SIG-M5 (cell line): Measurements from ENCODE around the gene FSD1.
"Not testable (repeated sequence)": the region's sequence is repeated elsewhere in the genome, so short reads cannot be mapped to it uniquely, and the experiment has no call there.

Experiments
- DNase-seq: peaks from one replicate; lab custom pipeline; 2025; lab: John Stamatoyannopoulos, UW

The FSD1 gene

GRCh38 chr19:4284974-4285373 lies 19.4 kb upstream of the FSD1 start:
- no peak for DNase-seq

DNA sequence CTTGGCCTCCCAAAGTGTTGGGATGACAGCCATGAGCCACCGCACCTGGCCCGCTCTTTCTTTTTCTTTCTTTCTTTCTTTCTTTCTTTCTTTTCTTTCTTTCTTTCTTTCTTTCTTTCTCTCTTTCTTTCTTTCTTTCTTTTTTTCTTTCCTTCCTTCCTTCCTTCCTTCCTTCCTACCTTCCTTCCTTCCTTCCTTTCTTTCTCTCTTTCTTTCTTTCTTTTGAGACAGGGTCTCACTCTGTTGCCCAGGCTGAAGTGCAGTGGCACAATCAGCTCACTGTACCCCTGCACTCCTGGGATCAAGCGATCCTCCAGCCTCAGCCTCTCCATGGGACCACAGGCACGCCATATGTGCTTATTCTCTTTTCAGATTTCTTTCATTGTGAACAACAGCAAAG lies 18.3 kb upstream of the FSD1 start:
- not testable (repeated sequence) for DNase-seq

DNA sequence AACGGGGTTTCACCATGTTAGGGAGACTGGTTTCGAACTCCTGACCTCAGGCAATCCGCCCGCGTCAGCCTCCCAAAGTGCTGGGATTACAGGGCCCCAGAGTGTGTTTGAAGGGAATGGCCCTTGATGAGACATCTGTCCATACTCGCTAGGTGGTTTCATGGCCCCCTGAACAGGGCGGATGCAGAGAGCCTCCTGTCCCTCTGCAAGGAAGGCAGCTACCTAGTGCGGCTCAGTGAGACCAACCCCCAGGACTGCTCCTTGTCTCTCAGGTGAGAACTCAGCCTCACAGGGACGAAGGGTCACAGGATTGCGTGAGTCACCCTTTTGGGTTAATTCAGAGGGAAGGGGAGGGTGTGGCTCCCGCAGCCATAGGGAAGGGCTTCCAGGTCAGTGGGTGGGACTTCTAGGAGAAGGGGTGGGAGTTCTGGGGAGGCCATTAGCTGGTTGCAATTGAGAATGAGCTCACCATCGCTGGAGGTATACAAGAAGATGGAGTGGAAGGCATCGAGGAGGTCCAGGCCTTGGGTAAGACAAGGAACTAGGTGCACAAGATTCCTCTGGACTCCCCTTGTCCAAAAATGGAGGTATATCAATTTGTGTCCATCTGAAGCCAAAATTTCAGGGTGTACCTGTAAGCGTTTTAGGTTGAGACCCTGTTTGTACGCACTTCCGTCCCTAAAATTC lies 16.2 kb upstream of the FSD1 start:
- DNase-seq, result no peak

- DNase-seq, result no peak
These were observed 13.1 kb upstream of the FSD1 start for GRCh38 chr19:4291184-4291732.

GRCh38 chr19:4292515-4292914 lies 11.9 kb upstream of the FSD1 start:
- DNase-seq, result no peak

DNA sequence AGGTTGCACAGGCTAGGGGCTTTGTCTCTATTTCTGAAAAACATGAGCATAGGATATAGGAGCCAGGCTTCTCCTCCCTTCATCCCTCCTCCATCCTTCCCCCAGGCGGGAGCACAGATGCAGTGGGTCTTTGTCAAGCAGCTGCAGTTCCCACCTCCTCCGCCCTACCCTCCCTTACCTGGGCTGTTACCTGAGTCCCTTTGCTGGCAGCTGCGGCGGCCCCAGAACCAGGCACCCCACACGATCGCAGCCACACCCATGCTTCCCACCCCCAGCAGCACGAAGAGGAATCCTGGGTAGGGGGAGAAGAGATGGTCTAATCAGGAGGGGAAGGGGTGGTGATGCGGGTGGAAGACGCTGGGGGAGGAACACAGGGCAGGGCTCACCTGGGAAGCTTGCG lies 10.0 kb upstream of the FSD1 start:
- DNase-seq, result no peak

GRCh38 chr19:4295972-4296771 lies 8.2 kb upstream of the FSD1 start:
- DNase-seq, result no peak

DNA sequence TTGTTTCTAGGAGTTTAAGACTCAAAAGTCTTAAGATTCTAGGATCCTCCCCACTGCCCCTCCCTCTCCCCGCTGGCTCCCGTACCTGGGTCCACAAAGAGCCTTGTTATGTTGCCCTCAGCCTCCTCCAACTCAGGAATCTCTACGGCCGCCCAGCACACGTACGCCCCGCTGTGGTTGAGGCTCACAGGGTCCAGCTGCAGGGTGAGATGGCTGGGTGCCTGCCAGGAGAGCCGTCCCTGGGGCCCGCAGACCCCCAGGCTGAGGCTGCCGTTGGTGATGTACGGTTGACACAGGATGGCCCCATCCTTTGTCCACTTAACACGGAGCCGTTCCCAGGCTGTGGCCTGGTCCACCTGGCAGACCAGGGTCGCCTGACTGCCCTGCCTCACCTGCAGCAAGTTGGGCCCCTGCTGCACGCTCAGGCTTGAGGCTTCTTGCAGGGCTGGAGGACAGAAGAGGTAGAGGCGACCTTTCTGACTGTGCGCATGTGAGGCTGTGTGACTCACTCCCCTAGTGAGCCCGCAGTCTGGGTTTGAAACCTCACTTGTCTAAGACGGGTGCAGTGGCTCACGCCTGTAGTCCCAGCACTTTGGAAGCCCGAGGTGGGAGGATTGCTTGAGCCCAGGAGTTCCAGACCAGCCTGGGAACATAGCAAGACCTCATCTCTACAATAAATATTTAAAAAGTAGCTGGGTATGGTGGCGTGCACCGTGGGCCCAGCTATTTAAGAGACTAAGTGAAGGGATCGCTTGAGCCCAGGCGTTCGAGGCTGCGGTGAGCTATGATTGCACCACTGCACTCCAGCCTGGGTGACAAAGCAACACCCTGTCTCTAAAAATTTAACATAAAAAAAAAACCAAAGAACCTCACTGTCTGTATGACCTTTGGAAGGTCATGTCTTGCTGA lies 6.2 kb upstream of the FSD1 start:
- no peak for DNase-seq

GRCh38 chr19:4298810-4299550 lies 5.4 kb upstream of the FSD1 start:
- no peak for DNase-seq

DNA sequence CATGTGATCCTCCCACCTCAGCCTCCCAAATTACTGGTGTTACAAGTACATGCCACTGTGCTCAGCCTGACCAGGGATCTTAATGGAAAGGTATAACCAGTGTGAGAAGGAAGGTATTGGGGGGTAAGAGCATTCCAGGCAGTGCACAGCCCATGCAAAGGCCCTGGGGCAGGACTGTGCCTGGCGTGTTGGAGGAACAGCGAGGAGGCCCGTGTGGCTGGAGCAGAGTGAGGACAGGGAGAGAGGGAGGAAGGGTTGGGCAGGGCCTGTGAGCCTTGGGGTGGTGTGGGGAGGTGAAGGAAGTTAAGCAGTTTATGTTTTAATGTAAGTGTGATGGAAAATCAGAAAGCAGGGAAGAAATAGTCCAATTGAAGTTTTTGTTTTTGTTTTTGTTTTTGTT lies 3.8 kb upstream of the FSD1 start:
- no peak for DNase-seq

DNA sequence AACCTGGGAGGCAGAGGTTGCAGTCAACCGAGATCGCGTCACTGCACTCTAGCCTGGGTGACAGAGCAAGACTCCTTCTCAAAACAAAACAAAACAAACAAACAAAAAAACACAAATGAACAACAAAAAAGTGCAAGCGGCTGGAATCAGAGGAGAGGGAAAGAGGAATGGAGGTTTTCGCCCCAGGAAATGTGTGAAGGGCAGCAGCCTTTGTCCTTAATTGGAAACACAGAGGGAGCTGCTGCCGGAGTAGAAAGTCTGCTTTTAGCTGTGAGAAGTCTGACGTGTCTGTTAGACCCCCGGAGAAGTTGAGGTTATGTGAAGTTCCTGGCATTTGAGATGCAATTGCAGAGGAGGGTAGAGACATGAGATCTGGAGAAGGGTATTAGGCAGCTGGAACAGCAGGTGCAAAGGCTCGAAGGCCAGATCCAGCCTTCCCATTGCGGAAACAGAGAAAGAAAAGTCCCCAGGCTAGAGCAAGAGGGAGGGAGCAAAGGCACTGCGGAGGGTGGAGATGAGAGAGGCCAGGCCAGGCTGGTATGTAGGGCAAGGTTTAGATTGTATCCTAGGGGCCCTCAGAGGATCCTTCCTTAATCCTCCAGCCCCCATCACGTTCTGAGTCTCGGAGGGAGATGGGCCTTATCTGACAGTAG lies 2.7 kb upstream of the FSD1 start:
- DNase-seq, result no peak

DNA sequence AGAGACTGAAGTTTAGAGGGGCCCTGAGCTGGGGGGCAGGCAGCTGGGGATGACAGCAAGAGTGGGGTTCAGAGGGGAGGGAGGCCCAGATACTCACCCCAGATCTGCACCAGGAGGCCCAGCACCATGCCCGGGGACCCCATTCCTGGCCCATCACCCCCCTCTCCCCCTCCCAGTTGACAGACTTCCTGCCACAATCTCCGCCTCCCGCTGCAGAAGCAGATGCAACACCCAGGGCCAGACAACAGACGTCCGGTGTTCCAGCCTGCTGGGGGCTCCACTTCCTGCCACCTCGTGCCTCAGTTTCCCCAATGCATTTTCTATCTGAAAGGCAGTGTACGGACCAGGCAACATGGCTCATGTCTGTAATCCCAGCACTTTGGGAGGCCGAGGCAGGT lies 2.2 kb upstream of the FSD1 start, which contains the start of gene TMIGD2:
TSS of gene TMIGD2 (minus strand) at position 147 of the 398 bp plus-strand sequence. CDS start at position 143, 4 bp downstream.
- no peak for DNase-seq

DNA sequence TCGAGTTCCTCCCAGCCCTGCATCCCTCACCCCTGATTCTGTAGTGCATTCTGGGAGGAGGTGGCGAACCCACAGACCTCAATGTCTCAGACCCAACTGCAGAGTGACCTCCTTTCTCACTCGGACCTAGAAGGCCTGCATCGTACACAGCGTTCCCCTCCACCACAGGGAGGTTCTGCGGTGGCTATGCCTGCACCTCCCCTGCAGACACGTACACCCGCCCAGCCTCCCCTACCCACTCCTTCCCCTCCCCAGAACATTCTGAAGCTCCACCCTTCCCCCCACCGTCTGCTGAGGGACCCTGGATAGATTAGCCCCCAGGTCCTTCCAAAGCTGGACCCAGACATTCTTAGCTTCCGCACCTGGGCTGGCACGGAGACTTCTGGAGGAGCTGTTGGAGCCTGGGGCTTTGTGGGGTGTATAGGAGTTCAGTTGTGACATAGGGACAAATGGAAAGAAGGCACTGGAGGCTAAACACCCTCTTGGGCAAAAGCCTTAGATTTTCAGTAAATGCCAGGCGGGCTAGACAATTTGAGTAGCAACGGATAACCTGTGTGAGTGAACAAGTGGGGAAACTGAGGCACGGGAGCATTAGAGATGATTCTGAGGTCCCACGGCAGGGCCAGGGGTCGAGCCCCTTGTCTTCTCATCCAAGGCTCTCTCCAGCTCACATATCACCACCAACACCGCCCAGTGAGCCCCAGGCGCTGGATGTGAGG lies 420 bp upstream of the FSD1 start:
- no peak for DNase-seq

DNA sequence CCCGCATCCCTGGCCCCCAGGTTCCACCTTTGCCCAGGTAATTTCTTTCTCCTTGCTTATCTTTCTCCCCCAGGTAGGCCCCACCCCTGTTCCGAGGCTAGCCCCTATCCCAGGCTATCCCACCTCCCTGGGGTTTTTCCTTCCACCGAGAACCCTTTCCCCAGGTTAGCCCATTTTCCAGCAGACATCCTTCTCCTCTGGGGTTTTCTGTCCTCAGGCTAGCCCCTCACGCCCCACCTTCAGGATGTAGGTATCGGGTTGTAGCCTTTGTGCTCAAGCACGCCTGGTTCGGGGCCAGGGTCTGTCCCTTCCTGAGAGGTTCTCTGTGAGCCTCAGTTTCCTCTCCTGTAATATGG lies 837 bp downstream of the FSD1 start:
- DNase-seq, result no peak

GRCh38 chr19:4305659-4306058 lies 1.3 kb downstream of the FSD1 start:
- DNase-seq, result no peak

- no peak for DNase-seq
These were observed 6.1 kb downstream of the FSD1 start for GRCh38 chr19:4310247-4311121.

DNA sequence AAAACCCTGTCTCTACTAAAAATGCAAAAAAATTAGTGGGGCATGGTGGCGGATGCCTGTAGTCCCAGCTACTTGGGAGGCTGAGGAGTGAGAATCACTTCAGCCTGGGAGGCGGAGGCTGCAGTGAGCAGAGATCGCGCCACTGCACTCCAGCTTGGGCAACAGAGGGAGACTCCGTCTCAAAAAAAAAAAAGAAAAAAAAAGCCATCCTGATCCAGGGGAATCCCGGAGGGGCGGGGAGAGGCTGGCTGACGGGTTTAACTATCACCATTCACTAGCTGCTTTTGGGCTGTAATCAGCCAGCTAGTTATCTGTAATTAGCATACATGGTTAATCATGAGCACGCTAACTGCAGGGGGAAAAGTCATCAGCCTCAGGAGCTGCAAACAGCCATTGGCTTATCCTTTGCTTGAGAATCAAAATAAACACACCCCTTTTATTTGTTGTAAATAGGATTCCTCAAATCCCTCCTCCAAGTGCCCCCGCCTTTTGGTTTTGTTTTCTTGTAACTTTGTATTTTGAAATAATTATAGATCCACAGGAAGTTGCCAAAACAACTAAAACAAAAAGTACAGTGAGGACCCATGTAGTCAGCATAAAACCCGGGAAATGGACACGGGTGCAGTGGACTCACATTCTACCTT lies 9.6 kb downstream of the FSD1 start:
- no peak for DNase-seq

- no peak for DNase-seq
These were observed 12.6 kb downstream of the FSD1 start for GRCh38 chr19:4316956-4317355.

DNA sequence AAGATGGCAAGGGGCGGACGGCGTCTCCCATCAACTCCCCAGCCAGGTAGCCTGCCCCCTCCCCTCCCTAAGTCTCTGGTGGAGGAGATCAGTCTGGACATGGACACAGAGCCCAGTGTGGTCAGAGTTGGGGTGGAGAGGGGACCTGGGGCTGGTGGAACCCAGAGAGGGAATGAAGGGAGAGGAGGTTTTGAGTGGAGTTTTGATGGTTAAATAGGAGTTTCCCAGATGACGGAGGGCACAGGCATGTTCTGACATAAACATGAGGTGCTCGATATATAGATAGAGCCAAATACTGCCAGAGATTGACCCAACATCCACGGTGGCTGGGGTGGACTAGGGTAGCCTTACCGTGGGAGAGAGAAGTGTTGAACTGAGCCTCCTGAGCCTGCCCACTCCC lies 14.1 kb downstream of the FSD1 start:
- no peak for DNase-seq
